Measurements from ENCODE around the gene CARF.

- TF ChIP-seq, protein P1, sequence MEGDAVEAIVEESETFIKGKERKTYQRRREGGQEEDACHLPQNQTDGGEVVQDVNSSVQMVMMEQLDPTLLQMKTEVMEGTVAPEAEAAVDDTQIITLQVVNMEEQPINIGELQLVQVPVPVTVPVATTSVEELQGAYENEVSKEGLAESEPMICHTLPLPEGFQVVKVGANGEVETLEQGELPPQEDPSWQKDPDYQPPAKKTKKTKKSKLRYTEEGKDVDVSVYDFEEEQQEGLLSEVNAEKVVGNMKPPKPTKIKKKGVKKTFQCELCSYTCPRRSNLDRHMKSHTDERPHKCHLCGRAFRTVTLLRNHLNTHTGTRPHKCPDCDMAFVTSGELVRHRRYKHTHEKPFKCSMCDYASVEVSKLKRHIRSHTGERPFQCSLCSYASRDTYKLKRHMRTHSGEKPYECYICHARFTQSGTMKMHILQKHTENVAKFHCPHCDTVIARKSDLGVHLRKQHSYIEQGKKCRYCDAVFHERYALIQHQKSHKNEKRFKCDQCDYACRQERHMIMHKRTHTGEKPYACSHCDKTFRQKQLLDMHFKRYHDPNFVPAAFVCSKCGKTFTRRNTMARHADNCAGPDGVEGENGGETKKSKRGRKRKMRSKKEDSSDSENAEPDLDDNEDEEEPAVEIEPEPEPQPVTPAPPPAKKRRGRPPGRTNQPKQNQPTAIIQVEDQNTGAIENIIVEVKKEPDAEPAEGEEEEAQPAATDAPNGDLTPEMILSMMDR (IDR thresholded peaks at IDR 0.05): no peak
- TF ChIP-seq EZH2 (IDR thresholded peaks at IDR 0.05; ENCODE audit: borderline replicate concordance, insufficient read depth, low read depth, low read length, poor library complexity, severe bottlenecking): no peak
These were observed 22.4 kb downstream of the CARF start for GRCh38 chr2:202934456-202934855.
